CD4-positive, alpha-beta T cell treated with Interleukin-10 for 1 hour (primary cell): ENCODE results near the gene RARB.
A peak's percentile ranks its signal among the peaks of the same experiment; 100 is the strongest.

Source experiments
- DNase-seq: peaks from one replicate; pipeline ENCODE4 v3.0.0-alpha.2; 2020

The RARB gene

DNA sequence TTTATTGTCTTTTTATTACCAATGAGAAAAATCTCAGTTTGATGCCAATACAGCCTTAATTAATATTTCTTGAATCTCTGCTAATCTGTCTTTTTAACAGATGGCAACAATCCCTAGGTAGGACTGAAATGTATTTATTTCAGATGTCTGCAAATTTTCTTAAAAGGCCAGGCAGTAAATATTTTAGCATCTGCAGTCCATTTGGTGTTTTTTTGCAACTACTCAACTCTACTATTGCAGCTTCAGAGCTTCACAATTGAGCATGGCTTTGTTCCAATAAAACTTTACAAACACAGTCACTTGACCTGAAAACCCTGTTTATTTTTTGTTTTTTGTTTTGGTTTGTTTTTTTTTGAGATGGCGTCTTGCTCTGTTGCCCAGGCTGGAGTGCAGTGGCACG, 82.7 kb downstream of the RARB start:
- DNase-seq: no peak

DNA sequence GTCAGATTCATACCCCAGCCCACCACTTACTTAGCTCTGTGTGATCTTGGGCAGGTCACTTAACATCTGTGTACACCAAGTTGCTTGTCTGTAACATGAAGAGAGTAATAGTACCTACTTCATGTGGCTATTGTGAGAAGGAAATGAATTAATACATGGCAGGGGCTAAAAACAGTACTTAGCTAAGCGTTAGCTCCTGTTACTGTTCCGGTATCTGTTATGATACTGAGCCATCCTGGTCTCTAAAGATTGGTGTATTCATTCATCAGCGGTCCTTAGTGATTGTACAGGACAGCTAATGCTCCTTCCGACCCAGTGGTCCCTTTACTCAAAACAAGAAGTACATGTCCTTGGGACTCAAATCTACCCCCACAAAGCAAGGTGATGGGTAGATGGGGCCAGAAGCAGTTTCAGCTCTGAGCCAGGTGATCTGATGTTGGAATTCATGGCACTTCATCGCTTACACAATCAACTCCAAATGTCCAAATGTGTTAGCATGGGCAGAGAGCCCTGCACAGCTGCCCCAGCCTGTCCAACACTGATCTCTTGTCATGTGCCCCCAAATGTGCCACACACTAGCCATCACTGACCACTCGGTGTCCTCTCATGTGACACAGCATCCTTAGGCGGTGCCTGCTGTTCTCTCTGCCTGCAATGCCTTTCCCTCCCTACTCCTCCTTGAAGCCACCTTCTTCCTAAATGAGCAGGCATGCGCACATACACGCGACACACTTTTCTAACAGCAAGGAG, 84.1 kb downstream of the RARB start:
- DNase-seq: no peak

- DNase-seq: no peak
Observed at GRCh38 chr3:25513642-25514266, 85.7 kb downstream of the RARB start.

DNA sequence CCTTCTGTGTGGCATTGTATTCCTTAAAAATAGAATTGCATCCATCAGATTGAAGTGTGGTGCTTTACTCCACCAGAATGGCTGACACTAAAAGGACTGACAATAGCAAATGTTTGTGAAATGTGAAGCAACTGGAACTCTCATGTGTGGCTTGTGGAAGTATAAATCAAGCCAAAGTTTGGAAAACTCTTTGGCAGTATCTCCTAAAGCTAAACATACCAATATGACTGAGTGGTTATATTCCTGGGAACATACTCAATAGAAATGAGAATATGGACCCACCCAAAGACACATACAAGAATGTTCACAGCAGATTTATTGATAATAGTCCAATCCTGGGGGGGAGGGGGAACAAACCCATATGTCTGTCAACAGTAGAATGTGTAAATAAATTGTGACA, 87.1 kb downstream of the RARB start:
- DNase-seq: no peak

DNA sequence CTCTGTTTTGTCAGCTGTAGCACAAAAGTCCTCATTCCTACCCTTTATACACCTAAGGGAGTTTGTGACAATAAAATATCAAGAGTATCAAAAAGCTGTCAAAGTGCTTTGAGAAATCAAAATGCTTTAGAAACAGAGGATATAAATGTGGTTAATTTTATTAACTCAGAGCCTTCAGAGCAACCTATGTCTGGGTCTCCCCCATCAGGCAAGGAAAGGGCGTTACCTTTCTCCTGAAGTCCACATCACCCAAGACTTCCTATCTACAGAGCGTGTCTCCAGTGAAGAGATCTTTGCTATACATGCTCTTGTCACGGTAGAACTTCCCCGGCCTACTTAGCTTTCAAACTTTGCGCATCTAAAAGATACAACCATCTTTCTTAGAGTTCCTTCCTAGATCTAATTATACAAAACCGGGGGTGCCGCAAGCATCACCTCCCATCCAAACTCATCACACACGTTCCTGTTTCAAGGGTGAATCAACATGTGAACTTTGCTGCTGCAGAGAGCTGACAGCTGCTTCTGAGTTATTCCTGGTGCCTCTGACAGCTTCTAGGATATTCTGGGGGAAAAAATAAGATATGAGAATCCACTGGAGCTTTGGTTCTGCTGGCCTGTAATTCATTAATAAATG, 93.0 kb downstream of the RARB start:
- DNase-seq: no peak

DNA sequence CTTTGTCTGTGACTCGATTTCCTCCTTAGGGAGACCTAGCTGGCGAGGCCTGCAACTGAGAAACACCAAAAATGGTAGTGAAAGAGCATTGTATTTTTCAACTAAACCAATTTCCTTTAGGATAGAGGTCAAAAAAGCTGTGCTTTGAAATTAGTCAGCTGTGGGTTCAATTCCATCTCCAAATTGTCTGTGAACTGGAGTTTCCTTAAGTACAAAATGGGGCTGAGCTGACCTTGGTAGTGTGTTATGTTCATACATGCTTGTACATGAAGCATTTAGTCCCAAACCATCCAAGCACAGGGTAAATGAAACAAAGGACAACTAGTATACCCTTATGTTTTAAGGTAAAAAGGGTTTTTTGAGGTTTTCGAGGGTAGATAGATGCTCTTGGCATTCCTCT, 99.3 kb downstream of the RARB start:
- DNase-seq: no peak

DNA sequence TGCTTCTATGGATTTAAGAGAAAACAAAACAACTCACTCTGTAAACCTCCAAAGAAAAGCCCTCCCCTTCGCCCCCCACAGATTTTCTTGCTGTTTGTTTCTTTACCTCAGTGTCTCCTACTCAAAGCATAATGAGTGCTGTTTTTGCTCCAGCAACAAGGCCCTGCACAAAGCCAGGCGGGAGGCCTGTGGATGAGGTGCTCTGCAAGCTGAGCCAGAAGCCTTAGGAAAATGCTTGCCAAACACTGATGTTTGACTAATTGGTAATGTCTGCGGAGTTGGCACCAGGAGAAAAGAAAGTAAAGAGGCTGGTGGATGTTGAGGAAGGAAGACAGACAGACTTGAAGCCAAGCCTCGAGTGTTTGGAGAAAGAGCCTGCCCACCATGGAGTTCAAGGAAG, 99.7 kb downstream of the RARB start:
- DNase-seq: no peak

DNA sequence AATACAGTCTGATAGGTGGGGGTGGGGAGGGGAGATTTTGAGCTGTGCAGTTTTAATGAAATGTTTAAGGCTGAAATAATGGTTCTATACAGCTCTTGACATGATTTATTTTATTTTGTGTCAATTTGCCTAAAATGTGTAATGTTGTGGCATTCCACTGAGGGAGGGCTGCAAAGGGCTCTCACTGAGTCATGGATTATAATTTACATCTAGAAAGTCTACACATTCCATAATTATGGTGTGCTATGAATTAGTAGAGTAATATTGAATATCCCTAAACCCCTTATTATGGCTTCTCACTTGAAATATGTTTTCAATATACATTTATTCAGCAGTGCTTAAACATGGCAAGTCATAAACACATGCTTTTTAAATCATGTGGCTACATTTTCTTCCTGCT, 103.9 kb downstream of the RARB start:
- DNase-seq: no peak

DNA sequence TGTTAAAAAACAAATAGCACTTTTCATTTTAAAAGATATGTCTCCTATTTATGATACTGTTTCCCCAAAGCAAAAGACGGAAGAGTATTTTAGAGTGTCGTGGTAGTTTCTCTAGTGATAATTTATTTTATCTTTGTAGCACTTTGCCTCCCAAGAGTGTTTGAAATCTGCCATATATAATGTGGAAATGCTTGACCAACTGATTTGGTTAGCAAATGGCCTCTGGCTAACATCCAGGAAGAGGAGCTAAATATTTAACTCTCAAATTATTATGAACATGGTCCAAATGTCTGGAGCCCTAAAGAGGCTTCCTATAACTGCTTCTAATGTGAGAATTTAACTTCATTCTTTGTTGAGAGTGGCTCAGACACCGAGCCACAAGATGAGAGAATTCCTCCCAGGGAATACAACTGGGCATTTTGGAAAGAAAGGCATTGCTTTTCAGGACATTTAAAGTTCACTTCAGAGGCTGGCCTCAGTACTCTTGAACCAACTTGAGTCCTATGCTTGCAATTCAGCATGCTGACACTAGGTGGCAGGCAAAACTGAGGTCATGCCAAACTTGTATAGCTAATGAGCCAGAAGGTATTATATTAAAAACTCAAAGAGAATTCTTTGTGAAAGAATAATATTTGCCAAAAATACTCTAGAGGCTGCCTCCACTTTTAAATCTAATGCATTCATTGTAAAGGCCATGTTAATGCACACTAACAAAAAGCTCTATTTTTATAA, 104.5 kb downstream of the RARB start:
- peak; percentile 2 for DNase-seq

DNA sequence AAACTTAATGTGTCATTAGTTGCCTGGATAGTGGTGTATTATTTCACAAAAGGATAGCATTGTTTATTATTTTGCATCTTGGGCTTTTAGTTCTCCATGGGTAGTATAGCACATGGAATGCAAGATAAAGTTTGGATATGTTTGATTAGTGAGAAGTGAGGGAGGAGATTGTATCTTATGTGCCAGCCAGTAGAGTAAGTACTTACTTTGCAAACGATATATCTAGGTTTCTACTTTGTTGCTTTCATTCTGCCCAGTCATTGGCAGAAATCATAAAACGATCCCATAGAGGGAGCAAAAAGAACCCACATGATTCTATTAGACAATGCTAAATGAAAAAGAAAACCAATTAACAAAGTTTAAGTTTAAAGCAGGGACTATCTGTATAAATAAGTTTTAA, 105.3 kb downstream of the RARB start:
- DNase-seq: no peak

- DNase-seq: no peak
Observed at GRCh38 chr3:25534007-25534406, 105.9 kb downstream of the RARB start.

DNA sequence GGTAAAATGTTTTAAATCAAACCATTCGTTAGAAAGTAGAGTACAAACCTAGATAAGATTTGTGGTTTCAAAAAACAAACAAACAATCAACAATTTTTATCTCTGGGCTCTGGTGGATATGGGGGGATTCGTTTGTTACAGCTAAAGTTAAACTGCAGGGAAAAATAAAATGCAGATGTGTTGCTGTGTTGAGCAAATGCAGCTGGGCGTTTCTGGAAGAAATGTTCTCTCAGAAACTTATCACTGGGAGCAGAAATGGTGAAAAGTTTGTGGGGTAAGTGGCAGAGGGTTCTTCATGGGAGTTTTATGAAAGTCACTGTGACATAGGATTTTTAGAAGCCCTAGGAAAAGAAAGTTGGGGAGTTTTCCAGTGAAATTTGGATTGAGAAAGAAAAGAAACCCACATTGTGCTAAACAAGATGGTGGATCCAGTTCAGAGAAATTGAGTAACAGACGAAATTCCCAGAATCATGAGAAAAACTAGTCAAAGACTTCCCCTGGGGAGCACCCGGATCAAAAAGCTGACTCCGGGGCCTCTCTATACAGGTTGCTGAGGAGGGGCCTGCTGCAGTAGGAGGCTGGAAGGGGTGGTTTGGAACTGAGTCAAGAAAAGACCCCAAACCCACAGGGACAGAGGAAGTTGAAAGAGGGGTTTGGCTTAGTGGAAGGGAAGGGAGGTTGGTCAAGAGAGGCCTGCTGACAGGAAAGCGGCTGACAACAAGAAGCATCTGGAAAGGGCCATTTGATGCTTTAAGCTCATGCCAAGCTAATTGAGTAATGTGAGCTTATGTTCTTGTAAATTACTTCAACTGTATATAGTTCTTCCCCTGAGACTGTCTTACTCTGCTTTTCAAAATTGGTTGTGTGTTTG, 108.7 kb downstream of the RARB start:
- DNase-seq: no peak

DNA sequence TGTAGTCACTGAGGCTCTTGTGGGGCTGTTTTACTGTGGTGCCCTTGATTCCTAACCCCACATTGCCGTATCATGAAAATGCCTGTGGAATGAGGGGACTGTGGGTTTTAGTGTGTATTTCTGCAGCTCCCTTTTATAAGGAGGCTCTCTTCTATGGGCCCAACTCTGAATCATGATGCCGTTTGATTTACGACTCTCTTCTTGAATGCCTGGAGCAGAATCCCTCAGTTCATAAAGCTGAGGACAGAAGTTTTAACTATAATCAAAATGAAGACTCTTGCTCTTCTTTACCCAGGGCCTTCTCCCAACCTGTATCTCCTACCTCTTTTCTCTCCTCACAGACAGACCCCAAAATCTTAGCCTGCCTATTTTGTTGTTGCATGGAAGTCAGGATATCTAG, 109.5 kb downstream of the RARB start:
- no peak for DNase-seq

DNA sequence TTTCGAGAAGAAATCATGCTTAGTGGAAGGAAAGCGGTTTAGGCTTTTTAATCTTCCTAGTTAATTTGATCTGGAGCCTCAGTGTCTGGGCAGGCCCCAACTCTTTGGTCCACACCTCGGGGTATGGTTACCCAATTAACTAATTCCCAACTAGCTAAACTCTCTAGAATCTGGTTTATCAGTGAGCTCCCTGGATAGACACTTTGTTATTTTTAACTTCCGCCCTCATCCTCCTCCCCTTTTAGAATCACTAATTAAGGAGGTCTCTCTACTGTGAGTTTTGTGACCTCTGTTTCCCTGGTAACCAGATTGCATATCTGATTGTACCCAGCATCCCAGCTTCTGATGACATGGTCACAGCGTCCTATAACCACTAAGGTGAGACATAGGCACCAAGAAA, 112.2 kb downstream of the RARB start:
- no peak for DNase-seq

GRCh38 chr3:25542492-25543039, 114.5 kb downstream of the RARB start:
- DNase-seq: no peak

- no peak for DNase-seq
Observed at GRCh38 chr3:25547103-25547502, 119.0 kb downstream of the RARB start.

DNA sequence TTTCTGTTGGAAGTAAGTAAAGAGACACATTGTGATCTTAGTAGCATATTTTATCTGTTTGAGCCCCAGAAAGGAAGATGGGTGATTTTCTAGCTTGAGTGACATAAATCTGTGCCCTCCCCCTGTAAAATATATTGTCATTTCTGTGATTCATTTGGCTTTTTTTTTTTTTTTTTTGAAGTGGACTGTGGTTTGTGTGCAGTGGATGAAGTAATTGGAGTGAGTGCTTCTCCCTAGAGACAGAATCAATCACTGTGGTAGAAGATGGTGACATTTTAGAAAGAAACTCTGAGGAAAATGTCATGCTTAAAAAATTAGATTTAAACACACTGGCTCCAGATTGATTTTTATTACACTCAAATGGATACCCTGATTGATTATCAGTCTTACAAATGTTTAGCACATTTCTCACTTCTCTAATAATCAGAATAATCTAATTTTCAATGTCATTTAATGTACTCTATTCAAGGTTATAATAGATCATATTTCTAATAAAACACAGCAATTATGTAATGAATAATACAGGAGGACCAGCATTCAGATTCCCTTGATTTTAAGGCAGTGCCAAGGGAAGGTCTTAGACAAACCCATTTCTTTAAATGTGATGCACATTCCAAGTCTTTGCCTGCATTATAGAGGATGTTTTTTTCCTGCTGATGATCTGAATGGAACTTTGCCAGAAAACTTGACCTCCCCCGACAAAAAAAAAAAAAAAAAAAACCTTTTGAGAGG, 120.0 kb downstream of the RARB start:
- no peak for DNase-seq

GRCh38 chr3:25548836-25549235, 120.8 kb downstream of the RARB start:
- DNase-seq: no peak

DNA sequence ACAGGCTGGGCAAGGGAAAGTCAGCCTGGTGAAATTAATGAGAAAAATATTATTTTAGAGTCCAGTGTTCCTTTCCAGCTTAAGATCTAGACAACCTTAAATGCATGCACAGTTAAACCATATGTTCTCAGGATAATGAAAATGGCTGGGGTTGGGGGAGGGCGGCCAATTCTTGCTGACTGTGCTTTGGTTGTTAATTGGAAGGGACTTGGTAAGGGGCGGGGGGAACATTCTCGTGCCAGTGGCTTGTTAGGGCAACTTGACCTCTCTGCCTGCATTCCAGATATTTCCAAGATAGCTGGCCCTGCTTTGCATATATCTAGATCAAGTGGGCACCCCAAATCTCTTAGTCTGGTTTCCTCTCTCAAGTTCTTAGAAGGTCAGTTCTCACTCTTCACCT, 124.2 kb downstream of the RARB start:
- no peak for DNase-seq

DNA sequence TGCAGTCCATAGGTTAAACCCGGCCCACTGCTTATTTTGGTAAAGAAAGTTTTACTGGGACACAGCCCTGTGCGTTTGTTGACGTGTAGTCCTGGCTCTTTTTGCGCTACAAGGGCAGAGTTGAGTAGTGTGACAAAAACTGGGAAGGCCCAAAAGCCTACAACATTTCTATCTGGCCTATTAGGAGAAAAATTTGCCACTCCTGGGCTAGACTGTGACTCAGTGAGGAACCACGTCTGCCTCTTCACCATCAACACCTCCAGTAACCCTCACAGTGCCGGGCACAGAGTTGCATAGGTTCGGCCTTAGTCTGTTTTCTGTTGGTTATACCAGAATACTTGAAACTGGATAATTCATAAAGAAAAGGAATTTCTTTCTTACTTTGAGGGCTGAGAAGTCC, 126.3 kb downstream of the RARB start:
- no peak for DNase-seq

- DNase-seq: no peak
Observed at GRCh38 chr3:25555695-25556437, 127.8 kb downstream of the RARB start.
